Measurements from ENCODE around the gene PNMA8B.
"Not testable (repeated sequence)": the region's sequence is repeated elsewhere in the genome, so short reads cannot be mapped to it uniquely, and the experiment has no call there.

PNMA8B gene

DNA sequence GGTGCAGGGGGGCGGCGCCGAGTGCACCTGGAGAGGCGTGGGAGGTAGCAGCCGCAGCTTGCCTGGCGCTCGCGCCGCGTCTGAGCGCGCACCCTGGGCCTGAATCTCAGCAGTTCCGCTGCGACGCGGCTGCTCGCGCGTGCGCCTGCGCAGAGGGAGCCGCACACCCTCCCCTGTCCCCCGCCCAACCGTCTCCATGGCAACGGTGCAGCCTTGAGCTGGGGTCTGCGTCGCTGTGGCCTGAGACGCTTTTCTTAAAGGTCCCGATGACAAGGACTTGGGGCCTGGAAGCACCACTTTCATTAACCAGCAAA lies at the start of gene PNMA8B:
Gene PNMA8B (minus strand): TSS at position 82 of the 314 bp plus-strand sequence. CDS start 402 bp downstream, outside the sequence.
- DNase-seq (ENCODE audit: low read depth in 2 of 2): no peak

GRCh38 chr19:46544651-46545050 lies 49.0 kb upstream of the PNMA8B start:
- no peak for DNase-seq (ENCODE audit: low read depth in 2 of 2)

GRCh38 chr19:46542428-46543230 lies 47.0 kb upstream of the PNMA8B start:
- peak; percentile 33 to 81 for DNase-seq (ENCODE audit: low read depth in 2 of 2)

- peak in 1 of 2 experiments; percentile 65 for DNase-seq (ENCODE audit: low read depth in 2 of 2)
These were observed 41.8 kb upstream of the PNMA8B start for GRCh38 chr19:46537136-46538097.

DNA sequence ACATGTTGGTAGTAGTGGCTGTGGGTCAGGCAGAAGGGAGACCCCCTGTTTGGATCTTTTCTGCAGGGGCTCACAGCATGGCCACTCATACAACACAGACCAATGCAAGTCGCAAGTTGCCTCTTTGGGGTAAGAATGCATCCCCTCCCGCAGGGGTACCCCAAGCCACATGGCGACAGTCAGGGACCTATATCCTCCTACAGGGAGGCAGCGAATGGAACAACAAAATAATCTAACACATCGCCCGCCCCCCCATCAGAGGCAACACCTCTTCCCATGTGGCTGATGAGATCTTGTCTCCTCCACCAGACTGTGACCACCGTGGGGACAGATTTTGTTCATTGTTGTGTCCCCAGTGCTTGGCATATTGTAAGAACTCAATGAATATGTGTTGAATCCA lies 40.7 kb upstream of the PNMA8B start:
- no peak for DNase-seq (ENCODE audit: low read depth in 2 of 2)

- no peak for DNase-seq (ENCODE audit: low read depth in 2 of 2)
These were observed 38.0 kb upstream of the PNMA8B start for GRCh38 chr19:46533621-46534081.

GRCh38 chr19:46533078-46533620 lies 37.5 kb upstream of the PNMA8B start:
- DNase-seq (ENCODE audit: low read depth in 2 of 2): no peak

DNA sequence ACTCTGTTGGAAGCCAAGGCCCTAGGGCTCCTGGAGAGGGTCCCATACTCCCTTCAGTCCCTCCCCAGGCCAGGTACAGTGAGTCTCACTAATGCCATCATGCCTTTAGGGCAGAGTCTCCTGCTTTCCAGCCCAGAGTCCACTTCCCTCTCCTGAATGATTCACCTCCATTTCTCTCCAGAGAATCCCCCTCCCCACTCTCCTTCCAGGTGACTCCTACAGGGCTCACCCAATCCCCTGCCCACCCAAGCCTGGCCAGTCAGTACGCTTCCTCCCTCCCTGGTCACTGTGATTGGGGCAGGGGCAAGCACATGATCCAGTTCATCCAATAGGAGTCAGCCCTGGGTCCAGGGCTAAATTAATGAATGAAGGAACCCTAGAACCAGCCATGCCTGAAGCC lies 35.0 kb upstream of the PNMA8B start:
- no peak for DNase-seq (ENCODE audit: low read depth in 2 of 2)

DNA sequence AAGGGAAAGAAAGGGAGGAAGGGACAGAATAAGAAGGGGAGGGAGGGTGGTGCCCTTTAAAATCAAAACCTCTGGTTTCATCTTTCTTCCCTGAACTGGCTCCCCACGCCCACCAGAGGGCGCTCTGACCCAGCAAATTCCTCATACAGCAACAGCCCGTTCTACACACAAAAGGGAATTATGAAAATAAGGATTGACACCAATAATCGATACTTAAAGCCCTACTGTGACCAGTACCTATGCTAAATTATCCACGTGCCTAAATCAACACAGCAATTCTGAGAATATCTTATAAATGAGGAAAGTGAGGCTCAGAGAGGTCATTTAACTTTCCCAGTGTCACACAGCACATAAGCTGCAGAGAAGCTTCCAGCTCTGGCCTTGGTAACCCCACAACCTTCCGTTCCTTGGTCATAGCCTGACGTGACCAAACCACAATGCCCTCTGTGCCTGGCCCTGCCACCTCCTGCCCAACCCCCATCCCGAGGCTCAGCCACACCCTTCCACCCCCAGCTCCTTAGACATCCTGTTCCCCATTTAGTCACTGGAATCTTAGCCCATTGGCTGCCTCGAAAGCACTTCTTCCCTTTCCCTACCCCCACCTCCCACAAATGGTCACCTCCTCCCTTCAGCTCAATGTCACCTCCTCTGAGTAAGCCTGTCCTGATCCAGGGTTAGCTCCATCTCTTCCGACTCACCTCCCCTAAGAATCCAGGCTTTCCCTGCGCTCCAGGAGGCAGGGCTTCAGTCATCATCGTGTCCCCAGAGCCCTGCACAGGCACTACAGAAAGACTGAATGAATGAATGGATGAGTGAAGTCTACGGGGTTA lies 34.2 kb upstream of the PNMA8B start:
- peak; percentile 47 to 65 for DNase-seq (ENCODE audit: low read depth in 2 of 2)

DNA sequence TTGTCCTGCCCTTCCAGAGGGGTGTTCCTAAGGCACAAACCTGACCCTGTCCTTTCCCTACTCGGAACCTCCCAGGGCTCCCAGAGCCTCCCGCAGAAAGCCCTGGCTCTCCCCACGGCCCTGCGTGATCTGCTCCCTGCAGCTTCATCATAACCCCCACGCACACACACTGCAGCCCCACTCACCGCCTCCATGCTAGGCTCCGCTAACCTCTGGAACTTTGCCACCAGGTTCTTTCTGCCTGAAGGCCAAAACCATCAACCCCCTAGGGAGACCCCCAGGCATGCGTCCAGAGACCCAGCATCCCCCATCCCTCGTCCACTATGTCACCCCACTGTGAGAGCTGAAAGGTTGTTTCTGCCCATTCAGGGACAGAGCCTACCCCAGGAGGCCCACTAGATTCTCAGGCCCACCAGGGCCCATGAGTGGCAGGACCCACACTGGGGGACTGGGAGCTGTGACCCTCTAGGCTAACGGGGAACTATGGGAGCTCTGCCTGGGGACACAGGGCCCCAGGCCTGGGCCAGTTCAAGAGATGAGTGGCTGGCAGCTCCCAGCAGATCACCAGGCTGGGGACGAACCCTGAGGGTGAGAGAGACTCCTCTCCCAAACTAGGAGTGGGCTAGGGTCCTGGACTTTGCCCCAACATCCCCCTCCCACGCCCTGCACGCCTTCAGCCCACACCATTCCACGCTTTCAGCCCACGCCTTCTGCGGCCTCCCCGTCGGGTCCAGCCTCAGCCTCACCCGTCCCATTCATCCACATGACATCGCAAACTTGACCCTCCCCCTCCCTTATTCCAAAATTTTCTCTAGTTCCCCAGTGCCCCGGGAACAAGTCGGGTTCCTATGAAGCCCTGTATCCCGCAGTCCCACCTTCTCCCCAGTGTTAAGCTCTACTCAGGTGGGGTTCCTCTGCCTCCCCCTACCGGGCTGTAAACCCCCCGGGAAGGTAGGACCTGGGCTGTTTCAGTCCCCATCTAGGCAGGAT lies 33.2 kb upstream of the PNMA8B start:
- no peak for DNase-seq (ENCODE audit: low read depth in 2 of 2)

- not testable (repeated sequence) for DNase-seq (ENCODE audit: low read depth in 2 of 2)
These were observed 31.1 kb upstream of the PNMA8B start for GRCh38 chr19:46526801-46527200.

- no peak for DNase-seq (ENCODE audit: low read depth in 2 of 2)
These were observed 28.6 kb upstream of the PNMA8B start for GRCh38 chr19:46524308-46524707.

DNA sequence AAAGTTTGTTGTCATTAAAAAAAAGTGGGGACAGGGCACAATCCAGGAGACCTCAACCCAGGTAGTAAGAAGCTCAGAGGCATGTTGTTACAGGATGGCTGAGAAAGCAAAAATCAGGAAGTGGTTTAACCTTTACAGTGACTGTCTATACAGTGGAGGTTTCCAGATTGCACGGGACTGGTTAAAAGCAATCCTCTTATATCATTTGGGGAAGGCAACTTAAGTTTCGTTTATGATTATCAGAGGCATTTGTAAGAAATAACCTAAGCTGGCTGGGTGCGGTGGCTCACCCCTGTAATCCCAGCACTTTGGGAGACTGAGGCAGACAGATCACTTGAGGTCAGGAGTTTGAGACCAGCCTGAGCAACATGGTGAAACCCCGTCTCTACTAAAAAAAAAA lies 27.3 kb upstream of the PNMA8B start:
- not testable (repeated sequence) for DNase-seq (ENCODE audit: low read depth in 2 of 2)

- DNase-seq (ENCODE audit: low read depth in 2 of 2): no peak
These were observed 25.7 kb upstream of the PNMA8B start for GRCh38 chr19:46521241-46521868.

DNA sequence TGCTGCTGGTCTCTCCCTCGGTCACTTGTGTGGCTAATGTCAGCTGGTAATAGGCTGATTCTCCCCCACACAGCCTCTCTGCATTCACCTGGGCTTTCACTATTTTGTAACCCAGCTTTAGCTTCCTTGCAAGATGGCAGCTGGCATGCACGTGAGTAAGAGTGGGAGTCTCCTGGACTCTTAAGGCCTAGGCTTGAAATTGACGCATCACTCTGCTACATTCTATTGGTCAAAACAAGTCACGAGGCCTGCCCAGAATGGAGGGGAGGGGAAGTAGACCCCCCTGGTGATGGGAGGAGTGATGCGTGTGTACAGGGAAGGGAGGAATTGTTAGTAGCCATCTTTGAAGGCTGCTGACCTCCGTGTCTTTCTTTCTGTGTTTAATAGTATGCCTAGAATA lies 24.9 kb upstream of the PNMA8B start:
- DNase-seq (ENCODE audit: low read depth in 2 of 2): no peak

DNA sequence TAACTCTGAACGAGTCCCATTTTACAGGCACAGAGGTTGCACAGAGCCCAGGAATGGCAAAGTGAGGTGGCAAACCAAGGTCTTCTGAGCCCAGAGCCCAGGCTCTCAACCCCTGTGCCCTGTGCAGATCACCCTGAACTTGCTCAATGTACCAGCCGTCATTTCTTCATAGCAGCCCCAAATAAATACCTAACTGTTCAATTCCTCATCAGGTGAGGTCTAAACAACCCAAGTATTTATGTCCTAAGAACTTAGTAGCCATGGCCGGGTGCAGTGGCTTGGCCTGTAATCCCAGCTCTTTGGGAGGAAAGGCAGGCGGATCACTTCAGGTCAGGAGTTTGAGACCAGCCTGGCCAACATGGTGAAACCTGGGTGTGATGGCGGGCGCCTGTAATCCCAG lies 21.8 kb upstream of the PNMA8B start:
- no peak for DNase-seq (ENCODE audit: low read depth in 2 of 2)

- no peak for DNase-seq (ENCODE audit: low read depth in 2 of 2)
These were observed 20.2 kb upstream of the PNMA8B start for GRCh38 chr19:46515879-46516350.

DNA sequence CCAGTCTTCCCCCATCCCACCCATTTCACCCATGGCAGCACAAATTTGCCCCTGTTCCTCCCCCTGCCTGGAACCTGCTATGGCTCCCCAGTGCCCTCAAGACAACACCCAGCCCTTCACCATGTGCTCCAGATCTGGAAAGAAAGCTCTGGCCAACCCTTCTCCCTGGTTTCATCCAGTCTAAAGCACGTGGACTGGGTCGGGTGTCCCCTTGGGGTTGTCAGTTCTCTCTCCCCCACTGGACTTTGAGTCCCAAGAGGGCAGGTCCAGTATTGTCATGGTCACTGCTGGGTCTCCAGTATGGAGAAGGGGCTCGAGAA lies 19.6 kb upstream of the PNMA8B start:
- DNase-seq (ENCODE audit: low read depth in 2 of 2): no peak

DNA sequence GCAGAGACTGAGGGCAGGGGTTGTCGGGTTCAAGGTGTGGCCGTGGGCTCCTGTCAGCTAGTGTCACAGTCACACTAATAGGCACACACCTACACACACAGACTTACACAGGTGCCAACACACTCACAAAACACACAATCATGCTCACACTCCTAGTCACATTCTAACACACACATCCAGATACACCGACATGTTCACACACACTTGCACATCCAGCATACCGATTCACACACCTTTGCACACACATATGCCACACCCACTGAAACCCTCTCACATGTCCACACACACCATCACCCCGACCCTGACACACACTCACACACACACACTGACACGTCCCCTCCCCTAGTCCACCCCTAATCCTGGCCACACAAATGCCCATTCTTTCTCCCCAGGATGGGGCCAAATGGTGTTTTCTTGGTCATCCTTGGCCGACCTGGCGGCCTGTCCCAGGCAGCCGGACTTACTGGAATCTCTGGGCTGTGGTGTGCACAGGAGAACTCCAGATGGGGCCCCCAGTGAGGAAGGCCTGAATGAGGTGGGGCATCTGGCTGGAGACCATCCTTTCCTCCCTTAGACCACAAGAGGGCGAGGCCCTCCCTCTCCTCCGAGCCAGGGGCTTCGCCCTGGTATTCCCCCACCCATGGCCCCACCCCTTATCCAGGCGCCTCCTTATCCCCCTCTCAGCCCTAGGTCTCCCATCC lies 19.1 kb upstream of the PNMA8B start:
- DNase-seq (ENCODE audit: low read depth in 2 of 2): no peak

Data from stimulated activated CD4-positive, alpha-beta T cell treated with anti-CD3 and anti-CD28 coated beads, Interleukin-12 subunit alpha, Interleukin-12 subunit beta, amount 100 ng/mL, for 24 hours (primary cell).